Measurements from ENCODE around the gene GPR4. TPM values are rescaled to one million over a fixed set of nuclear protein-coding genes. Genes with fewer than 3 reads are reported as not detected.

Gene GPR4
- total RNA-seq, 1 experiment from 2014 or later = not detected

- TF ChIP-seq CTCF (IDR thresholded peaks at IDR 0.05; ENCODE audit: unreplicated experiment) = no peak
- intact Hi-C loops (cut with micrococcal nuclease) = no loop called here
- H3K4me3 Mint-ChIP-seq (ENCODE audit: unreplicated experiment) = no peak overlapping the region
These were observed 59.8 kb downstream of the GPR4 start for GRCh38 chr19:45542234-45542668.

More at GRCh38 chr19:45542234-45542668, 59.8 kb downstream of the GPR4 start:
- Mint-ChIP-seq H3K36me3 (ENCODE audit: insufficient read depth, unreplicated experiment) (no peaks in the 10 kb centered on the region), H3K27ac (ENCODE audit: low read depth, unreplicated experiment) (no peak overlapping the region), H3K4me1 (ENCODE audit: insufficient read depth, unreplicated experiment) (peaks cover 7% of the 10 kb centered on the region), H3K27me3 (ENCODE audit: insufficient read depth, unreplicated experiment) (no peaks in the 10 kb centered on the region), H3K9me3 (ENCODE audit: unreplicated experiment) (no peaks in the 10 kb centered on the region)
- CTCF ChIA-PET = interaction anchor here (0.6 to 2.3 kb wide), 2 partner anchors 16 to 793 kb away, joined by 3 to 7 read pairs; no protein-coding TSS in a partner anchor
- no peak for DNase-seq (ENCODE audit: unreplicated experiment)
- POLR2A ChIA-PET = interaction anchor here (0.8 to 1.9 kb wide), 3 partner anchors 35 to 99 kb away, joined by 3 to 7 read pairs (median 4); partner anchors contain the start of gene OPA3
- no TSS peak for BruUV-seq (replicated peaks)

Small RNA genes lying within 50 kb of the gene (microRNA-seq; reads per million reads assigned to microRNA genes)
- 157 reads per million, percentile 75 among the genes with 10 or more reads in this experiment for gene MIR330

Other genes starting within 250 kb of the GPR4 start
- 19.2 and 27.8 TPM in 2 replicates for gene ERCC2, start 231.6 kb downstream of the GPR4 start, total RNA-seq (2022)
- gene PPP1R13L, start 197.1 kb downstream of the GPR4 start, total RNA-seq (2022) = 142 and 161 TPM in 2 replicates
- gene POLR1G, start 195.6 kb downstream of the GPR4 start, total RNA-seq (2022) = 9.6 and 17.6 TPM in 2 replicates
- gene ERCC1, start 178.3 kb downstream of the GPR4 start, total RNA-seq (2022) = 186 and 227 TPM in 2 replicates
- gene FOSB, start 134.2 kb downstream of the GPR4 start, total RNA-seq (2022) = 13.3 and 29.3 TPM in 2 replicates
- gene RTN2, start 105.2 kb downstream of the GPR4 start, total RNA-seq (2022) = 3.5 and 5.1 TPM in 2 replicates
- 0.33 and 0.42 TPM in 2 replicates for gene PPM1N, start 103.8 kb downstream of the GPR4 start, total RNA-seq (2022)
- gene VASP, start 94.7 kb downstream of the GPR4 start, total RNA-seq (2022) = 168 and 178 TPM in 2 replicates
- gene OPA3, start 17.4 kb downstream of the GPR4 start, total RNA-seq (2022) = 16.8 and 17.3 TPM in 2 replicates
- 110 and 137 TPM in 2 replicates for gene EML2, start 37.2 kb upstream of the GPR4 start, total RNA-seq (2022)
- gene GIPR, start 66.0 kb upstream of the GPR4 start, total RNA-seq (2022) = not detected in 2 replicates
- 406 and 472 TPM in 2 replicates for gene SNRPD2, start 89.7 kb upstream of the GPR4 start, total RNA-seq (2022)
- 14.9 and 17.3 TPM in 2 replicates for gene QPCTL, start 90.5 kb upstream of the GPR4 start, total RNA-seq (2022)
- 13.6 and 15.0 TPM in 2 replicates for gene FBXO46, start 128.7 kb upstream of the GPR4 start, total RNA-seq (2022)
- gene MEIOSIN, start 131.2 kb upstream of the GPR4 start, total RNA-seq (2022) = not detected in 2 replicates
- 17.3 and 19.6 TPM in 2 replicates for gene SIX5, start 167.0 kb upstream of the GPR4 start, total RNA-seq (2022)
- gene DMPK, start 180.3 kb upstream of the GPR4 start, total RNA-seq (2022) = 40.5 and 52.4 TPM in 2 replicates
- gene DMWD, start 190.6 kb upstream of the GPR4 start, total RNA-seq (2022) = 57.5 and 71.6 TPM in 2 replicates
- gene RSPH6A, start 213.1 kb upstream of the GPR4 start, total RNA-seq (2022) = 0.21 and 0.29 TPM in 2 replicates

All from MCF 10A (cell line).